HG02798 (cell line): ENCODE data around the gene FOXO1.

Experiments used
- ATAC-seq: cut with Tn5 transposase; IDR thresholded peaks from one replicate; pipeline ENCODE4 v1.9.1; 2021; ENCODE audit warnings: mild to moderate bottlenecking; ENCODE audit not compliant: unreplicated experiment, poor library complexity

Gene FOXO1

DNA sequence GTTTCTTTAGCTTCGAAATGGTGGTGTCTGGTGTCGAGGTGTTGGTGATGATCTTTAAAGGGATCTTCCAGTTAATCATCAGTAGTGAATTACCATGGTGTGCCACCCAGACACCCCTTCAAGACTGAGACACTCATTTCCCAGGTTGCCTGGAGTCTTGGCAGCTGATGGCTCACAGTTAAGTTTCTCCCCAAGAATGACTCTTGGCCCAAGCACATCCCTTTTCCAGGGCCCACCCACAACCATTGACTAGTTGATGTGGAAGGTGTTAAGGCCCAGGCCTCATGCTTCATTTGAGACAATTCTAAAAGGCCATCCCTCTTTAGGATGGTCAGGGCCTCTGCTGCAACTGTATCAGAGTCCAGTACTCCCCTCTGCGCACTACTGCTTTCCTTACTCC is 145.5 kb downstream of the FOXO1 start:
- ATAC-seq, result no peak

DNA sequence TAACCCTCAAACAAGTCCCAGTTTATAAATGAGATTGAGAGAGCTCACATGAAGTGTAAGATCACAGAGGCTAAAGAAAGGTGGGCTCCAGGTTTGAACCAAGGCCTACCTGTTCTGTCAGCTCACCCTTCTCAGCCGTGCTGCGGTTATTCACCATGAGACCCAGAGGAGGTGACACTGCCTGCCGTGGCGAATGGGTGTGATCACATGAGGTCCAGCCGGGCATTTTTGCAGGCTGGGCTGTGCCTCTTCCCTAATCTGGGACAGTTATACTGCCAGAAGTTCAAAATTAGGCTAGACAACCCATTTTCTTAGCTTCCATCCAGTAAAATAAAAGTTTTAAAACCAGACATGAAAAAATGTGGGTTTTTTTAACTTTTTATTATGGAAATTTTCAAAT is 146.8 kb downstream of the FOXO1 start:
- no peak for ATAC-seq

DNA sequence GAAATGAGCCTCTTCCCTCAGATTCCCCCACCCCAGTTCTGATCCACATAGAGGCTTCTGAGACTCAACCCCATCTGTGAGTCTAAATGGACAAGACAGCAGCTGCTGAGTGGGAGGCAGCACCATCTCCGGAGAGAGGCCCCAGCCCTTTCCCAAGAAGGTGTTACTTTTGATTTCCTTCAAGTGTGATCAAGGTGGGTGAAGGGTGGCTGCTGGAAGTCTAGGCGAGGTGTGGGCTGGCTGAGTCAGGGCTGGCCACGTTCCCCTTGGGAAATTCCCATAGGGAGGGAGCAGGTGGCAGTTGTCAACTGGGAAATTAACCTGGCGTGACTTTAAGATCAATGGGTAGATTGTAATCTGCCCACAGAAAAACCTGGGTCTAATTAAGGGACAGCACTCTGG is 148.0 kb downstream of the FOXO1 start:
- peak; percentile 59 for ATAC-seq

DNA sequence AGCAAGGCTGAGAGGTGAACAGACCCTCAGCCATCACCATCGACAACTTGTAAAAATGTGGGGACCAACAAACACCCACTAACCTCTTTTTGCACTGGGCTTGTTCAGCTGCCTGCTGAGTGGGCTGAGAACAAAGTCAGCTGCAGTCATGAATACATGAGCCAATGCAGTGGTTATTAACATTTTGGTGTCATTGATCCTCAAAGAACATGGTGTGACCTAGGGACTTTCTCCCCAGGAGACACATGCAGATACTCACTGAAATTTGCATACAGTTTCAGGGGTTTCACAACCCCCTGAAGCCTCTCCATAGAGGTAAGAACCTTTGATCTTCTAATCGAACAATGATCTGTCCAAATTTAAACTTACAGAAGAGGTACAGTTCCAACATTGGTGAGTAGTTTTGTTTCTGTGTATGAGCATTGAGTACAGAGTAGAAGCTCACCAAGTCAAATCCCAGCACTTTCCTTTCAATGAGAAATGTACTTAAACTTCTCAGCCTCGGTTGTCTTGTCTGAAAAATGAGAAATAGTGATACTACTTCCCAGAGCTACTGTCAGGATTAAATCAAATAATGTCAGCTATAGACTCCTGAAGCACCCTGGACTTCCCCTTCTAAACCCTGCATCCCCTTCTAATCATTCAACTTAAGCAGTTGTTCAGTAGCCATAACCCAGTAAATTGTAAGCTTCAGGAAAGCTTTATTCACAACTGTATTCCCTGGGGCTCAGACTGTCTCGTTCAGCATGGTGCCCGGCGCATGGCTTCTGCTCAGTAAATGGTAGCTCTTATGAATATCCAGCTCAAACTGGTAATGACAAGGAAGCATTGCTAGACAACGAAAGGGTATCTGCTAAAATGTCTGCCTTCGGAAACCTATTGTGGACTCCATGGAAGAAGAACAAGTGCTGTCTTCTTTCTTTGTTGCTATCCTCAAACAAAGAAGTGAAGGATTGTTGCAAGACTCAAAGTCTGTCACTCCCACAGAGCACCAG is 148.7 kb downstream of the FOXO1 start:
- ATAC-seq, result peak; percentile 85

DNA sequence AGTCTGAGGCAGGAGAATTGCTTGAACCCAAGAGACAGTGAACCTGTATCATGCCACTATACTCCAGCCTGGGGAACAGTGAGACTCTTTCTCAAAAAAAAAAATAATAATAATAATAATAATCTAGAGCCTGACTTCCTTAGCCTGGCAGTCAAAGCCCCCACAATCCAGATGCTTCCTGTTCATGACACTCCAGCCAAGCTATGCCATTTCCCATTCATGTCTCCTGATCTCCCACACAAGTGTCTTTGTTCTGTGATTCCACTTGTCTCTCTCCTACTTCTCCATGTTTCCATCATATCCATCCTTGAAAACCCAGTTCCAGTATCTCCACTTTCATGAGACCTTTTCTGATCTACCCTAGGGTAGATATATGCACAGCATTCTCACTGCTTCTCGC is 150.7 kb downstream of the FOXO1 start:
- no peak for ATAC-seq

DNA sequence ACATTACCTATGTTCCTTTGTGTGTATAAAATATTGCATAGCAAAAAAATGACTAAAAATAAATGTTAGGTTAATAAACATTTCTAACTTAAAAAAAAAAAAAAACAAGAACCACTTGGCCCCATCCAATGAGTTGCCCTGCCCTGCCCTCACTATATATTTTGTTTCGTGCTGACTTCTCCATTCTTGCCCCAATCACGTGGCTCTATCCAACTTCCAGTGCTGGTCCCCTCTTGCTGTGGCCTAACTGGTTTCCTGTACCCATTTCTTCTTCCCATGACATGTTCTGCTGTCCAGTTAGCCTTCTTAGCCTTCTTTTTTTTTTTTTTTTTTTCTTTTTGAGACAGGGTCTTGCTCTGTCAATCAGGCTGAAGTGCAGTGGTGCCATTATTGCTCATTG is 151.6 kb downstream of the FOXO1 start:
- ATAC-seq, result no peak

DNA sequence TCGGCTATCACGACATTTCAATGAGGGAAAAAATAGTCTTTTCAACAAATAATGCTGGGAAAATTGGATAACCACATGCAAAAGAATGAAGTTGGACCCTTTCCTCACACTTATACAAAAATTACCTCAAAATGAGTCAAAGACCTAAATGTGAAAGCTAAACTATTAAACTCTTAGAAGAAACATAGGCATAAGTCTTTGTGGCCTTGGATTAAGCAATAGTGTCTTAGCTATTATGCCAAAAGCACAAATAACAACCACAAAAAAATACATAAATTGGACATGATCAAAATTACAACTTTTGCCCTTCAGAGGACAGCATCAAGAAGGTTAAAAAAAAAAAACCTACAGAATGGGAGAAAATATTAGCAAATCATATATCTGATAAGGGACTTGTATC is 156.6 kb downstream of the FOXO1 start:
- ATAC-seq, result no peak

DNA sequence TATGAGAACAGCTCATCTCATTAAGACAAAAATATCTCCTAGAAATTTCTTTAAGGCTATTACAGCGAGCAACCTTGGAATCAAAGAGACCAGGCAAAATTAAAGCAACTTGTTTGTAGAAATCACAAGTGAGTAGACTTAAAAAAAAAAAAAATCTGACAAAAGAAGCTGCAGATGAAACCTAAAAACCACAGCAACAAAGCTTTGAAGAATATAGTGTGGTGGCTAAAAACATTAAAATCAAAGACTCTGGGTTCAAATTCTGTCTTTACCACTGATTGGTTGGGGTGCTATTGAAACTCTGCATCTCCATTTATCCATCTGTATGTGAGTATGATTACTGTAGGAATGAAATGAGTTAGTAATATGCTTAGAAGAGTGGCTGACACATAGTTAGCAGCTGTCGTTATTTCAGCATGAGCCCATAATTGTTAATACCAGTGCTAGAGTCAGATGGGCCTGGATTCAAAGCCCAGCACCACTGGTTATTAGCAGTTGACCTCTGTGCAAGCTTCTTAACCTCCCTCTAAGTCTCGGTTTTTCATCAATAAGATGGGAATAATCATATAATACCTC is 157.6 kb downstream of the FOXO1 start:
- no peak for ATAC-seq

DNA sequence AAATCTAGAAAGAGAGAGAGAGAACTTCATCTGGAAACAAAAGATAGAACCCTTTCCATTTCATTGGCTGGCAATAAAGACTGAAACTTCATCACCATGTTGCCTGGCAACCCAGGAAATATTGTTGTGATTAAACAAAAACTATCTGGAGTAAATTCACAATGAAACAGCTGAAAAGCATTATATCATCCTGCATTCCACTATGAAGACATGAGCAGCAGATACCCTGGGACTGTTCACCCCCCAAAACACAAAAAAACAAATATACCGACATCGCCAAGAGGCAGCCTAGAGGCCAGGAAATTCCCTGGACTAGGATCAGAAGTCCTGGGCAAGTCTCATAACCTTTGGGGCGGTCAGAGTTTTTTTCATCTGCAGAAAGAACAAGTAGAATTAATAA is 158.3 kb downstream of the FOXO1 start:
- no peak for ATAC-seq

DNA sequence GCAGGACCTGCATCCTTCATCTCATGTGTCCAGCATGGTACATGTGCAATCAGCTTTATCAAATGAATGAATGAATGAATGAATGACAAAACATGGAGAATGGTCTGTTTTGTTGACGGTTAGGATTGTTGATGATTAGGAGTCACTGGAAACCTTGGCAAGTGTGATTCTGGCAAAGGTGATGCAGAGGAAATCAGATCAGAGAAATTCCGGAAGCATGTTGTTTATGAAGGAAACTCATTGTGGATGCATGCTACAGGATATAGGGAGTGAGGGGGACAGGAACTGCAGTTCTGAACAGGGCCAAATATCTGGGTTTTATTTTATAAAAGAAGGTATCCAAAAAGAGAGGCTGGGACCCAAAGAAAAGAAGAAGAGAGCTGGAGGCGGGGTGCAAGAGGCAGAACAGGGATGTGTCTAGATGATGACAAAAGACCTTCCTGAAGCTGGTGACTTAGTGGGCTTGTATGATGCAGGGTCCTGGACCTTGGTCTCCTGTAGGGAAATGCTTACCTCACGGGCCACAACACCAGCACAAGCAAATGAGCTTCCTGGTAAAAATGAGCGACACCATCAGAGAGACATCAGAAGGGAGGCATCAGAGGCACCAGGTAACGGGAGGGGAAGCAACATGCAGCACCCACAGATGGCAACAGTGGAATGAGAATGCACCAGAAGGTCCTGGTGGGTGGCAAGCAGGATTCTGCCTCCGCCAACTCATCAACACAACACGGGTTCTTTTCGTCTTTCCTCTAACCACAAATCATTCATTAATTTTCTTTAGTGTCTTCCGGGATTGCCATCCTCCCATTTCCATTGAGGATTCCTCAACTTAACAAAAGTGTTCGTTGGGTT is 159.6 kb downstream of the FOXO1 start:
- ATAC-seq, result no peak
